IMR-90 (cell line): Measurements from ENCODE around the gene SPACA7. TPM values are rescaled to one million over a fixed set of nuclear protein-coding genes. Genes with fewer than 3 reads are reported as not detected.

Experiments
- ATAC-seq: fragments of 200-7000 bp; cut with Tn5 transposase; 2 replicates; pipeline ENCODE4 v1.9.1; 2020; ENCODE audit warnings: low read depth, mild to moderate bottlenecking, moderate library complexity
- BruUV-seq: library from RNA; stranded (reverse); fragments of 400-500 nt; replicated peaks from 2 replicates; lab custom pipeline; 2021; lab: Mats Ljungman, UMichigan
- CTCF ChIA-PET: fragments of 300-600 bp; formaldehyde crosslinking; extraction: SDS; loops from one replicate; lab custom pipeline; 2021; ENCODE audit warnings: antibody characterized with exemption; lab: Yijun Ruan, JAX
- POLR2A ChIA-PET: fragments of 300-600 bp; sonication (Branson Sonifier 250); formaldehyde crosslinking; loops from one replicate; lab custom pipeline; 2022; ENCODE audit warnings: antibody characterized with exemption; ENCODE audit not compliant: unreplicated experiment; lab: Charles Lee
- DNase-seq: peaks from one replicate; pipeline ENCODE4 v3.0.0; 2013
- H2AFZ ChIP-seq: replicated peaks from 2 replicates; pipeline ENCODE3; 2013; ENCODE audit warnings: low read length, mild to moderate bottlenecking; ENCODE audit not compliant: poor library complexity
- H2AK5ac ChIP-seq: 2 replicates; pipeline ENCODE4 v1.6.1; 2013; ENCODE audit warnings: low read depth, low read length, inconsistent platforms
- H2AK9ac ChIP-seq: replicated peaks from 2 replicates; pipeline ENCODE3; 2013; ENCODE audit warnings: mild to moderate bottlenecking, low read depth, low read length, moderate library complexity; ENCODE audit not compliant: poor library complexity
- H2BK120ac ChIP-seq: 2 replicates; pipeline ENCODE4 v1.6.1; 2013; ENCODE audit warnings: low read depth, low read length, inconsistent platforms
- H2BK15ac ChIP-seq: 3 replicates; pipeline ENCODE4 v1.6.1; 2013; ENCODE audit warnings: low read depth, low read length, inconsistent platforms
- H2BK20ac ChIP-seq: 2 replicates; pipeline ENCODE4 v1.6.1; 2013; ENCODE audit warnings: low read depth, mild to moderate bottlenecking, inconsistent platforms, low read length, moderate library complexity
- H2BK5ac ChIP-seq: 2 replicates; pipeline ENCODE4 v1.6.1; 2013; ENCODE audit warnings: mild to moderate bottlenecking, low read depth, low read length, inconsistent platforms; ENCODE audit not compliant: poor library complexity, severe bottlenecking
- H3K14ac ChIP-seq: replicated peaks from 2 replicates; pipeline ENCODE4 v1.6.1; 2013; ENCODE audit warnings: low read depth, low read length, inconsistent platforms
- H3K18ac ChIP-seq: 2 replicates; pipeline ENCODE4 v1.6.1; 2013; ENCODE audit warnings: low read depth, low read length, control low read depth
- H3K23ac ChIP-seq: 2 replicates; pipeline ENCODE4 v1.6.1; 2013; ENCODE audit warnings: low read depth, low read length, inconsistent platforms
- H3K27ac ChIP-seq: 2 replicates; pipeline ENCODE4 v1.5.1; 2013; ENCODE audit warnings: mild to moderate bottlenecking, control low read depth, low read length; ENCODE audit not compliant: insufficient read depth
- H3K27me3 ChIP-seq: 2 replicates; pipeline ENCODE4 v1.6.1; 2013; ENCODE audit warnings: low read length; ENCODE audit not compliant: control insufficient read depth, insufficient read depth
- H3K36me3 ChIP-seq: 2 replicates; pipeline ENCODE4 v1.6.1; 2013; ENCODE audit warnings: low read length, mixed read lengths; ENCODE audit not compliant: control insufficient read depth, insufficient read depth
- H3K4ac ChIP-seq: 2 replicates; pipeline ENCODE4 v1.6.1; 2013; ENCODE audit warnings: low read depth, low read length, inconsistent platforms
- H3K4me1 ChIP-seq: 2 replicates; pipeline ENCODE4 v1.6.1; 2013; ENCODE audit warnings: low read length, mixed read lengths; ENCODE audit not compliant: control insufficient read depth, insufficient read depth
- H3K4me2 ChIP-seq: 2 replicates; pipeline ENCODE4 v1.6.1; 2013; ENCODE audit warnings: low read depth, mild to moderate bottlenecking, control low read depth, low read length, moderate library complexity
- H3K4me3 ChIP-seq: 2 replicates; pipeline ENCODE4 v1.5.1; 2013; ENCODE audit warnings: low read depth, mild to moderate bottlenecking, control low read depth, low read length, moderate library complexity; ENCODE audit not compliant: insufficient read depth
- H3K56ac ChIP-seq: 2 replicates; pipeline ENCODE4 v1.6.1; 2013; ENCODE audit warnings: low read length, inconsistent platforms; ENCODE audit not compliant: insufficient read depth; ENCODE audit errors: extremely low read depth
- H3K79me1 ChIP-seq, 2 experiments: 2 replicates each; pipeline ENCODE4 v1.6.1; 2013; ENCODE audit warnings: low read length in 2 of 2, inconsistent platforms in 1 of 2, low read depth in 1 of 2
- H3K9ac ChIP-seq: 2 replicates; pipeline ENCODE4 v1.6.1; 2013; ENCODE audit warnings: low read depth, low read length, control low read depth
- H3K9me1 ChIP-seq: 2 replicates; pipeline ENCODE4 v1.6.1; 2013; ENCODE audit warnings: low read length, inconsistent platforms; ENCODE audit not compliant: insufficient read depth
- H3K9me3 ChIP-seq: 2 replicates; pipeline ENCODE4 v1.6.1; 2013; ENCODE audit warnings: low read length; ENCODE audit not compliant: control insufficient read depth, insufficient read depth
- H4K20me1 ChIP-seq: 2 replicates; pipeline ENCODE4 v1.6.1; 2013; ENCODE audit warnings: low read length, inconsistent platforms; ENCODE audit not compliant: insufficient read depth
- H4K5ac ChIP-seq: 2 replicates; pipeline ENCODE4 v1.6.1; 2013; ENCODE audit warnings: mild to moderate bottlenecking, low read depth, low read length, control low read depth
- H4K8ac ChIP-seq, 2 experiments: 2 replicates each; pipeline ENCODE4 v1.6.1; 2013; ENCODE audit warnings: low read depth in 2 of 2, low read length in 2 of 2, control low read depth in 1 of 2, inconsistent platforms in 1 of 2
- H4K91ac ChIP-seq: 2 replicates; pipeline ENCODE4 v1.6.1; 2013; ENCODE audit warnings: low read depth, low read length, inconsistent platforms; ENCODE audit not compliant: insufficient read depth
- BHLHE40 ChIP-seq: fragments of 150-350 bp; IDR thresholded peaks from 2 replicates; pipeline ENCODE4 v1.6.1; 2016; ENCODE audit warnings: mild to moderate bottlenecking, low read depth, low read length
- CEBPB ChIP-seq: IDR thresholded peaks from 2 replicates; pipeline ENCODE4 v1.6.1; 2012; ENCODE audit warnings: low read depth, low read length, improper control_type of control experiment
- ELK1 ChIP-seq: fragments of 150-350 bp; IDR thresholded peaks from 2 replicates; pipeline ENCODE4 v1.6.1; 2016; ENCODE audit warnings: low read depth, mild to moderate bottlenecking, low read length, moderate library complexity, borderline replicate concordance
- MXI1 ChIP-seq: IDR thresholded peaks from 2 replicates; pipeline ENCODE4 v1.6.1; 2012; ENCODE audit warnings: low read depth, mild to moderate bottlenecking, low read length, moderate library complexity, borderline replicate concordance
- POLR2A ChIP-seq: IDR thresholded peaks from 2 replicates; pipeline ENCODE4 v1.6.1; 2012; ENCODE audit warnings: mild to moderate bottlenecking, low read depth, low read length
- WGBS, 2 experiments: methylation state at CpG; one replicate each; pipeline versions ENCODE4 v1.1.5 to v1.1.7; 2013; ENCODE audit warnings: missing lambda C conversion rate in 2 of 2; ENCODE audit not compliant: insufficient read length in 1 of 2; ENCODE audit errors: extremely low coverage in 2 of 2; 5-methylcytosine and 5-hydroxymethylcytosine counted together
- dilution Hi-C: fragments of 300-500 bp; cut with HindIII; formaldehyde crosslinking; loops from one replicate; pipeline ENCODE4 v1.14.3; 2018; ENCODE audit warnings: low sequenced_read_pairs; ENCODE audit not compliant: unreplicated experiment
- in situ Hi-C: fragments of 300-500 bp; cut with MboI; formaldehyde crosslinking; loops from 3 replicates; pipeline ENCODE4 v1.14.3; 2019; ENCODE audit warnings: low sequenced_read_pairs, inconsistent platforms, mixed read lengths
- intact Hi-C: fragments of 100-400 bp; cut with micrococcal nuclease; formaldehyde crosslinking; loops from 2 replicates; pipeline ENCODE4 v1.10.0; 2022
- polyA plus RNA-seq, 3 experiments: library from polyadenylated mRNA; depleted of rRNA; stranded (reverse); fragments of >200 nt; gene quantifications; 2 replicates each; pipeline ENCODE4 v1.2.3, GENCODE V29; 2012; ENCODE audit warnings: low replicate concordance in 1 of 3
- total RNA-seq: library from RNA; depleted of rRNA; stranded (reverse); fragments of >200 nt; gene quantifications from 2 replicates; pipeline ENCODE4 v1.2.3, GENCODE V29; 2012

The SPACA7 gene
- total and polyA plus RNA-seq, 2 of the 4 experiments (the other 2 are of a cell fraction) = not detected

- H3K9me3 ChIP-seq = peaks cover 23% of the 10 kb centered on the region
- no peak for ATAC-seq
- no peak overlapping the region for H3K9ac ChIP-seq
- no peaks in the 10 kb centered on the region for H3K79me1 ChIP-seq
- H4K8ac ChIP-seq = no peak overlapping the region
- H3K27me3 ChIP-seq = no peaks in the 10 kb centered on the region
- H3K18ac ChIP-seq = no peak overlapping the region
- in situ Hi-C loops (no loop called here), intact Hi-C loops (no loop called here), dilution Hi-C loops (no loop called here)
- H2AK9ac ChIP-seq = no peak overlapping the region
- H3K23ac ChIP-seq = no peak overlapping the region
- WGBS, 2 experiments = 31% methylated on average over 20 of the region's 29 CpGs; no CpG with 5 or more reads in 1 of the 2 experiments
- H2AK5ac ChIP-seq = no peak overlapping the region
- CTCF ChIA-PET = no interaction called here
- no peaks in the 10 kb centered on the region for H3K36me3 ChIP-seq
- no peak overlapping the region for H3K27ac ChIP-seq
- no peak overlapping the region for H3K56ac ChIP-seq
- H2BK120ac ChIP-seq = no peak overlapping the region
- no peak overlapping the region for H4K5ac ChIP-seq
- no peak overlapping the region for H2AFZ ChIP-seq
- H4K20me1 ChIP-seq = no peaks in the 10 kb centered on the region
- H2BK15ac ChIP-seq = no peak overlapping the region
- TF ChIP-seq POLR2A = no peak
- no peak for TF ChIP-seq ELK1
- TF ChIP-seq BHLHE40 = no peak
- no peak for TF ChIP-seq MXI1
- no peak for TF ChIP-seq CEBPB
- no peak overlapping the region for H3K4me2 ChIP-seq
- no peak overlapping the region for H3K14ac ChIP-seq
- H3K4me3 ChIP-seq = no peak overlapping the region
- no peak overlapping the region for H2BK5ac ChIP-seq
- H3K9me1 ChIP-seq = no peaks in the 10 kb centered on the region
- H3K4me1 ChIP-seq = no peaks in the 10 kb centered on the region
- no peak for DNase-seq
- H4K91ac ChIP-seq = no peak overlapping the region
- POLR2A ChIA-PET = no interaction called here
- H3K4ac ChIP-seq = no peak overlapping the region
- no peak overlapping the region for H2BK20ac ChIP-seq
- no TSS peak for BruUV-seq
Observed at GRCh38 chr13:112341976-112342735, 34.0 kb upstream of the SPACA7 start.
